Measurements from ENCODE around the gene YEATS2. TPM values are rescaled to one million over a fixed set of nuclear protein-coding genes. Genes with fewer than 3 reads are reported as not detected.

The YEATS2 gene
- total and polyA plus RNA-seq, 12 donors, result 4.9 to 27.1 (median 14.0) TPM

GRCh38 chr3:183822631-183823030, 125.0 kb downstream of the YEATS2 start:
- no peak for DNase-seq
- H3K4me3 ChIP-seq, result no peak overlapping the region
- TF ChIP-seq POLR2A (IDR thresholded peaks at IDR 0.05) (no peak), CTCF (IDR thresholded peaks at IDR 0.05) (no peak)
- no peaks in the 10 kb centered on the region for H3K9me3 ChIP-seq (replicated peaks in 1 of 3)
- H3K27me3 ChIP-seq, result no peaks in the 10 kb centered on the region
- H3K36me3 ChIP-seq (replicated peaks in 1 of 2), result no peaks in the 10 kb centered on the region
- 69 to 92% (median 88%) methylated on average over 10 to 13 of the region's 13 CpGs for WGBS, 4 donors
- H3K27ac ChIP-seq, result no peak overlapping the region
- peaks cover 16 to 24% of the 10 kb centered on the region in 2 donors for H3K4me1 ChIP-seq (replicated peaks in 1 of 2)
- intact Hi-C loops (cut with DNase I), result loop anchor here in 1 of 2 donors (10.0 kb wide), 1 partner anchor 62 kb away; the partner anchor contains the start of gene PARL

GRCh38 chr3:183823963-183824362, 126.4 kb downstream of the YEATS2 start:
- 83 to 87% (median 85%) methylated on average over 5 of the region's 5 CpGs for WGBS, 4 donors
- DNase-seq, result no peak
- Histone ChIP-seq H3K4me3 (no peak overlapping the region), H3K27ac (no peak overlapping the region), H3K36me3 (replicated peaks in 1 of 2) (no peaks in the 10 kb centered on the region), H3K9me3 (replicated peaks in 1 of 3) (no peaks in the 10 kb centered on the region), H3K4me1 (replicated peaks in 1 of 2) (peaks cover 16 to 24% of the 10 kb centered on the region in 2 donors), H3K27me3 (no peaks in the 10 kb centered on the region)
- intact Hi-C loops (cut with DNase I), result loop anchor here in 1 of 2 donors (10.0 kb wide), 1 partner anchor 61 kb away; the partner anchor contains the start of gene PARL
- TF ChIP-seq CTCF (IDR thresholded peaks at IDR 0.05) (no peak), POLR2A (IDR thresholded peaks at IDR 0.05) (no peak)

GRCh38 chr3:183824761-183825455, 127.3 kb downstream of the YEATS2 start:
- intact Hi-C loops (cut with DNase I), result loop anchor here (5.0 to 10.0 kb wide), 2 partner anchors 60 to 62 kb away; partner anchors contain the start of gene PARL (in 1 of the 2)
- peak overlapping the region in 1 of 5 donors; percentile 54 for H3K27ac ChIP-seq
- peak in 1 of 7 donors; percentile 39 for DNase-seq
- H3K9me3 ChIP-seq (replicated peaks in 1 of 3), result no peaks in the 10 kb centered on the region
- H3K36me3 ChIP-seq (replicated peaks in 1 of 2), result no peaks in the 10 kb centered on the region
- H3K4me3 ChIP-seq, result peak overlapping the region in 2 of 4 donors; percentile 13 to 72
- 0 to 4% (median 2%) methylated on average over 5 to 88 of the region's 88 CpGs; no CpG with 5 or more reads in 1 of the 4 donors for WGBS, 4 donors
- peaks cover 16 to 24% of the 10 kb centered on the region in 2 donors for H3K4me1 ChIP-seq (replicated peaks in 1 of 2)
- no peaks in the 10 kb centered on the region for H3K27me3 ChIP-seq
- TF ChIP-seq POLR2A (IDR thresholded peaks at IDR 0.05) (no peak), CTCF (IDR thresholded peaks at IDR 0.05) (no peak)

- intact Hi-C loops (cut with DNase I), result loop anchor here (5.0 to 10.0 kb wide), 2 partner anchors 59 to 62 kb away; partner anchors contain the start of gene PARL (in 1 of the 2)
- Histone ChIP-seq H3K9me3 (replicated peaks in 1 of 3) (no peaks in the 10 kb centered on the region), H3K4me3 (peak within 1 kb of the TSS in 2 of 4 donors; percentile 13 to 72), H3K27me3 (no peaks in the 10 kb centered on the region), H3K4me1 (replicated peaks in 1 of 2) (peaks cover 16 to 24% of the 10 kb centered on the region in 2 donors), H3K27ac (peak within 1 kb of the TSS in 3 of 5 donors; percentile 51 to 59 (median 54)), H3K36me3 (replicated peaks in 1 of 2) (peaks cover 0 to 5% of the 10 kb centered on the region in 2 donors)
- 2 to 4% (median 2%) methylated on average over 23 to 69 of the region's 69 CpGs for WGBS, 4 donors
- peak; percentile 38 to 63 (median 56) for DNase-seq
- TF ChIP-seq POLR2A (IDR thresholded peaks at IDR 0.05) (no peak), CTCF (IDR thresholded peaks at IDR 0.05) (peak in 4 of 6 experiments; percentile 15 to 31 (median 23))
Measured at GRCh38 chr3:183825456-183826161, 128.0 kb downstream of the YEATS2 start, which contains the start of gene MAP6D1. TSS of gene MAP6D1 (minus strand) at chr3:183825577. CDS start at chr3:183825547, 30 bp downstream.
